HepG2 (cell line): ENCODE data around the gene ESPN. TPM values are rescaled to one million over a fixed set of nuclear protein-coding genes. Genes with fewer than 3 reads are reported as not detected.

ENCODE experiments used
- microRNA-seq: library from miRNA; unstranded; fragments of <30 nt; microRNA quantifications from one replicate; pipeline ENCODE4, GENCODE V29; 2020
- polyA plus RNA-seq, 8 experiments: library from polyadenylated mRNA; depleted of rRNA in 3 of 8; stranded (reverse) in 7 of 8; unstranded in 1 of 8; fragments of >200 nt; fragmentation: Illumina TruSeq in 4 of 8; extraction: Trizol in 4 of 8; gene quantifications; 2 replicates each; pipeline versions ENCODE4 v1.2.1 to v1.2.3, GENCODE V29; 2011 to 2016; ENCODE audit warnings: low read depth in 4 of 8, missing spikeins in 1 of 8, mixed read lengths in 1 of 8; ENCODE audit not compliant: insufficient read depth in 1 of 8
- small RNA-seq, 3 experiments: library from RNA; depleted of rRNA; stranded (forward); fragments of <200 nt; gene quantifications; one replicate each; pipeline ENCODE3, GENCODE V24; 2012; ENCODE audit warnings: low read depth in 2 of 3, low replicate concordance in 1 of 3; ENCODE audit not compliant: insufficient read length in 3 of 3, insufficient read depth in 2 of 3
- total RNA-seq, 5 experiments: library from RNA; depleted of rRNA; stranded (reverse); fragments of >200 nt; fragmentation: Illumina TruSeq; extraction: Trizol; gene quantifications; 2 replicates each; pipeline ENCODE4 v1.2.3, GENCODE V29; 2016; ENCODE audit warnings: low read depth in 1 of 5

ESPN gene
- total and polyA plus RNA-seq, 2 of the 13 experiments (the other 11 are each of a cell fraction or from before 2014, with no cell fraction given) = 48.6 to 54.2 TPM

Small RNAs within 50 kb of the gene (microRNA-seq; reads per million reads assigned to microRNA genes)
- not detected for gene MIR4252

Small RNAs within 50 kb of the gene (small RNA-seq; reads per million reads assigned to genes)
- gene MIR4252 = 0 reads per million in 3 experiments

Other genes with a start within 250 kb of the ESPN start
- 0.02 TPM in 1 of 2 replicates, not detected in the other for gene CHD5, start 244.5 kb upstream of the ESPN start, total RNA-seq (2016; rRNA removed; fragmentation: Illumina TruSeq; extraction: Trizol)
- gene CHD5, start 244.5 kb upstream of the ESPN start, polyA plus RNA-seq (2011; rRNA removed) = 0.09 and 0.21 TPM in 2 replicates
- gene RPL22, start 225.2 kb upstream of the ESPN start, total RNA-seq (2016; rRNA removed; fragmentation: Illumina TruSeq; extraction: Trizol) = 545 and 787 TPM in 2 replicates
- gene RPL22, start 225.2 kb upstream of the ESPN start, polyA plus RNA-seq (2011; rRNA removed) = 146 and 214 TPM in 2 replicates
- 1.7 and 9.8 TPM in 2 replicates for gene RNF207, start 218.7 kb upstream of the ESPN start, total RNA-seq (2016; rRNA removed; fragmentation: Illumina TruSeq; extraction: Trizol)
- 15.9 and 17.9 TPM in 2 replicates for gene RNF207, start 218.7 kb upstream of the ESPN start, polyA plus RNA-seq (2011; rRNA removed)
- gene ICMT, start 188.8 kb upstream of the ESPN start, total RNA-seq (2016; rRNA removed; fragmentation: Illumina TruSeq; extraction: Trizol) = 61.7 and 69.7 TPM in 2 replicates
- 23.1 and 24.6 TPM in 2 replicates for gene ICMT, start 188.8 kb upstream of the ESPN start, polyA plus RNA-seq (2011; rRNA removed)
- not detected in 2 replicates for gene HES3, start 180.6 kb upstream of the ESPN start, total RNA-seq (2016; rRNA removed; fragmentation: Illumina TruSeq; extraction: Trizol)
- not detected in 2 replicates for gene HES3, start 180.6 kb upstream of the ESPN start, polyA plus RNA-seq (2011; rRNA removed)
- 0.27 and 0.31 TPM in 2 replicates for gene GPR153, start 163.7 kb upstream of the ESPN start, total RNA-seq (2016; rRNA removed; fragmentation: Illumina TruSeq; extraction: Trizol)
- gene GPR153, start 163.7 kb upstream of the ESPN start, polyA plus RNA-seq (2011; rRNA removed) = 0.22 and 0.44 TPM in 2 replicates
- 33.0 and 43.2 TPM in 2 replicates for gene ACOT7, start 31.0 kb upstream of the ESPN start, total RNA-seq (2016; rRNA removed; fragmentation: Illumina TruSeq; extraction: Trizol)
- 47.6 and 55.8 TPM in 2 replicates for gene ACOT7, start 31.0 kb upstream of the ESPN start, polyA plus RNA-seq (2011; rRNA removed)
- gene HES2, start 4.9 kb upstream of the ESPN start, total RNA-seq (2016; rRNA removed; fragmentation: Illumina TruSeq; extraction: Trizol) = 0.10 and 0.11 TPM in 2 replicates
- gene HES2, start 4.9 kb upstream of the ESPN start, polyA plus RNA-seq (2011; rRNA removed) = 0.13 and 0.17 TPM in 2 replicates
- gene TNFRSF25, start 41.4 kb downstream of the ESPN start, total RNA-seq (2016; rRNA removed; fragmentation: Illumina TruSeq; extraction: Trizol) = 0.55 and 1.5 TPM in 2 replicates
- gene TNFRSF25, start 41.4 kb downstream of the ESPN start, polyA plus RNA-seq (2011; rRNA removed) = 1.4 and 1.6 TPM in 2 replicates
- 1.9 and 3.5 TPM in 2 replicates for gene PLEKHG5, start 66.9 kb downstream of the ESPN start, total RNA-seq (2016; rRNA removed; fragmentation: Illumina TruSeq; extraction: Trizol)
- 1.9 and 2.6 TPM in 2 replicates for gene PLEKHG5, start 66.9 kb downstream of the ESPN start, polyA plus RNA-seq (2011; rRNA removed)
- 20.2 and 24.7 TPM in 2 replicates for gene NOL9, start 129.7 kb downstream of the ESPN start, total RNA-seq (2016; rRNA removed; fragmentation: Illumina TruSeq; extraction: Trizol)
- 13.0 and 18.0 TPM in 2 replicates for gene NOL9, start 129.7 kb downstream of the ESPN start, polyA plus RNA-seq (2011; rRNA removed)
- 0.98 and 1.4 TPM in 2 replicates for gene TAS1R1, start 130.5 kb downstream of the ESPN start, total RNA-seq (2016; rRNA removed; fragmentation: Illumina TruSeq; extraction: Trizol)
- 1.6 and 1.9 TPM in 2 replicates for gene TAS1R1, start 130.5 kb downstream of the ESPN start, polyA plus RNA-seq (2011; rRNA removed)
- gene ZBTB48, start 155.2 kb downstream of the ESPN start, total RNA-seq (2016; rRNA removed; fragmentation: Illumina TruSeq; extraction: Trizol) = 13.8 and 17.1 TPM in 2 replicates
- 13.0 and 18.1 TPM in 2 replicates for gene ZBTB48, start 155.2 kb downstream of the ESPN start, polyA plus RNA-seq (2011; rRNA removed)
- gene KLHL21, start 178.1 kb downstream of the ESPN start, total RNA-seq (2016; rRNA removed; fragmentation: Illumina TruSeq; extraction: Trizol) = 20.9 and 25.0 TPM in 2 replicates
- 14.8 and 19.9 TPM in 2 replicates for gene KLHL21, start 178.1 kb downstream of the ESPN start, polyA plus RNA-seq (2011; rRNA removed)
- gene PHF13, start 189.0 kb downstream of the ESPN start, total RNA-seq (2016; rRNA removed; fragmentation: Illumina TruSeq; extraction: Trizol) = 7.4 and 8.4 TPM in 2 replicates
- 4.7 and 6.1 TPM in 2 replicates for gene PHF13, start 189.0 kb downstream of the ESPN start, polyA plus RNA-seq (2011; rRNA removed)
- gene THAP3, start 200.1 kb downstream of the ESPN start, total RNA-seq (2016; rRNA removed; fragmentation: Illumina TruSeq; extraction: Trizol) = 14.9 and 15.0 TPM in 2 replicates
- 10.3 and 12.1 TPM in 2 replicates for gene THAP3, start 200.1 kb downstream of the ESPN start, polyA plus RNA-seq (2011; rRNA removed)